Caco-2 (cell line): ENCODE results near the gene CYGB. TPM values are rescaled to one million over a fixed set of nuclear protein-coding genes. Genes with fewer than 3 reads are reported as not detected.

Experiments
- BruUV-seq: library from RNA; stranded (reverse); fragments of 400-500 nt; replicated peaks from 2 replicates; lab custom pipeline; 2021; lab: Mats Ljungman, UMichigan
- CTCF ChIA-PET: fragments of 300-600 bp; sonication (Branson Sonifier 250); formaldehyde crosslinking; loops from one replicate; lab custom pipeline; 2022; ENCODE audit warnings: antibody characterized with exemption; lab: Charles Lee
- POLR2A ChIA-PET: fragments of 300-600 bp; sonication (Branson Sonifier 250); formaldehyde crosslinking; loops from one replicate; lab custom pipeline; 2022; ENCODE audit warnings: antibody characterized with exemption; lab: Charles Lee
- DNase-seq, 2 experiments: peaks; one replicate each; pipeline versions ENCODE4 v3.0.0 to v3.0.0-alpha.2; 2020 to 2022
- H3K27me3 ChIP-seq: replicated peaks from 2 replicates; pipeline ENCODE4 v1.6.0; 2011; ENCODE audit warnings: low read length; ENCODE audit not compliant: control insufficient read depth, insufficient read depth
- H3K36me3 ChIP-seq: 2 replicates; pipeline ENCODE4 v1.5.1; 2011; ENCODE audit warnings: low read length; ENCODE audit not compliant: control insufficient read depth, insufficient read depth
- H3K4me1 ChIP-seq: fragments of 250-450 bp; sonication (Bioruptor Pico); 2 replicates; pipeline ENCODE4 v1.5.1; 2020; ENCODE audit warnings: mild to moderate bottlenecking
- H3K4me3 ChIP-seq: 2 replicates; pipeline ENCODE4 v1.5.1; 2011; ENCODE audit warnings: low read depth, mild to moderate bottlenecking, control low read depth, low read length
- H3K9me3 ChIP-seq: fragments of 250-450 bp; sonication (Bioruptor Pico); 2 replicates; pipeline ENCODE4 v1.5.1; 2020; ENCODE audit warnings: mild to moderate bottlenecking, moderate library complexity
- H3K27ac Mint-ChIP-seq: one replicate; pipeline ENCODE4 v1.8.0; 2022; ENCODE audit warnings: mixed read lengths; ENCODE audit not compliant: unreplicated experiment
- H3K27me3 Mint-ChIP-seq: one replicate; pipeline ENCODE4 v1.8.0; 2022; ENCODE audit warnings: mixed read lengths; ENCODE audit not compliant: insufficient read depth, unreplicated experiment
- H3K36me3 Mint-ChIP-seq: one replicate; pipeline ENCODE4 v1.8.0; 2022; ENCODE audit warnings: mild to moderate bottlenecking, mixed read lengths; ENCODE audit not compliant: insufficient read depth, unreplicated experiment
- H3K4me1 Mint-ChIP-seq: one replicate; pipeline ENCODE4 v1.8.0; 2022; ENCODE audit warnings: low read depth, mixed read lengths; ENCODE audit not compliant: unreplicated experiment
- H3K4me3 Mint-ChIP-seq: one replicate; pipeline ENCODE4 v1.8.0; 2022; ENCODE audit warnings: mild to moderate bottlenecking, moderate library complexity, mixed read lengths; ENCODE audit not compliant: unreplicated experiment
- H3K9me3 Mint-ChIP-seq: one replicate; pipeline ENCODE4 v1.8.0; 2022; ENCODE audit warnings: mixed read lengths; ENCODE audit not compliant: unreplicated experiment
- CTCF ChIP-seq, 2 experiments: fragments of 200-600 bp in 1 of 2; IDR thresholded peaks; 1 replicate in 1 of 2; 2 replicates in 1 of 2; pipeline versions ENCODE4 v1.5.1 to v1.8.0; 2011 to 2022; ENCODE audit warnings: antibody characterized with exemption in 1 of 2, control low read depth in 1 of 2, inconsistent platforms in 1 of 2, low read depth in 1 of 2, low read length in 1 of 2, mild to moderate bottlenecking in 1 of 2, moderate library complexity in 1 of 2; ENCODE audit not compliant: insufficient read depth in 1 of 2, severe bottlenecking in 1 of 2, unreplicated experiment in 1 of 2
- intact Hi-C: fragments of 100-400 bp; cut with micrococcal nuclease; formaldehyde crosslinking; loops from one replicate; pipeline ENCODE4 v1.10.0; 2022; ENCODE audit not compliant: unreplicated experiment
- total RNA-seq: library from RNA; stranded (reverse); gene quantifications from 2 replicates; pipeline ENCODE4 v1.2.3, GENCODE V29; 2022

Gene CYGB
- total RNA-seq, 1 experiment from 2014 or later: 0.32 TPM

- peaks cover 2% of the 10 kb centered on the region for H3K36me3 Mint-ChIP-seq
- POLR2A ChIA-PET: no interaction called here
- H3K36me3 ChIP-seq: no peaks in the 10 kb centered on the region
- H3K9me3 Mint-ChIP-seq: no peaks in the 10 kb centered on the region
- CTCF ChIA-PET: interaction anchor here (0.9 kb wide), 1 partner anchor 22 kb away, joined by 4 read pairs; no protein-coding TSS in a partner anchor
- no peaks in the 10 kb centered on the region for H3K9me3 ChIP-seq
- H3K4me1 ChIP-seq: no peaks in the 10 kb centered on the region
- no peak overlapping the region for H3K4me3 ChIP-seq
- no peak overlapping the region for H3K4me3 Mint-ChIP-seq
- no peak for DNase-seq
- no peaks in the 10 kb centered on the region for H3K27me3 Mint-ChIP-seq
- H3K27ac Mint-ChIP-seq: no peak overlapping the region
- no TSS peak for BruUV-seq
- no peaks in the 10 kb centered on the region for H3K4me1 Mint-ChIP-seq
- intact Hi-C loops: no loop called here
- H3K27me3 ChIP-seq: no peaks in the 10 kb centered on the region
- no peak for TF ChIP-seq CTCF (IDR thresholded peaks at IDR 0.05; ENCODE audit: insufficient read depth in 1 of 2, low read depth in 1 of 2, low read length in 1 of 2, severe bottlenecking in 1 of 2, unreplicated experiment in 1 of 2)
Measured at GRCh38 chr17:76579281-76579680, 41.8 kb upstream of the CYGB start.

- DNase-seq: no peak
- no peaks in the 10 kb centered on the region for H3K9me3 Mint-ChIP-seq
- intact Hi-C loops: no loop called here
- POLR2A ChIA-PET: no interaction called here
- no peak overlapping the region for H3K4me3 Mint-ChIP-seq
- TF ChIP-seq CTCF (IDR thresholded peaks at IDR 0.05; ENCODE audit: insufficient read depth in 1 of 2, low read depth in 1 of 2, low read length in 1 of 2, severe bottlenecking in 1 of 2, unreplicated experiment in 1 of 2): no peak
- no peaks in the 10 kb centered on the region for H3K9me3 ChIP-seq
- no peaks in the 10 kb centered on the region for H3K27me3 Mint-ChIP-seq
- peaks cover 11% of the 10 kb centered on the region for H3K36me3 Mint-ChIP-seq
- no peaks in the 10 kb centered on the region for H3K4me1 Mint-ChIP-seq
- BruUV-seq: no TSS peak
- no peaks in the 10 kb centered on the region for H3K27me3 ChIP-seq
- no peak overlapping the region for H3K4me3 ChIP-seq
- no peaks in the 10 kb centered on the region for H3K4me1 ChIP-seq
- no peak overlapping the region for H3K27ac Mint-ChIP-seq
- no peaks in the 10 kb centered on the region for H3K36me3 ChIP-seq
- CTCF ChIA-PET: no interaction called here
Measured at GRCh38 chr17:76578376-76578775, 40.9 kb upstream of the CYGB start.

- H3K4me3 Mint-ChIP-seq: no peak overlapping the region
- no peaks in the 10 kb centered on the region for H3K9me3 ChIP-seq
- no peaks in the 10 kb centered on the region for H3K4me1 ChIP-seq
- no peaks in the 10 kb centered on the region for H3K27me3 Mint-ChIP-seq
- no peak overlapping the region for H3K4me3 ChIP-seq
- intact Hi-C loops: no loop called here
- no TSS peak for BruUV-seq
- POLR2A ChIA-PET: no interaction called here
- DNase-seq: no peak
- no peaks in the 10 kb centered on the region for H3K27me3 ChIP-seq
- H3K9me3 Mint-ChIP-seq: no peaks in the 10 kb centered on the region
- peaks cover 11% of the 10 kb centered on the region for H3K36me3 Mint-ChIP-seq
- no peaks in the 10 kb centered on the region for H3K36me3 ChIP-seq
- no peak for TF ChIP-seq CTCF (IDR thresholded peaks at IDR 0.05; ENCODE audit: insufficient read depth in 1 of 2, low read depth in 1 of 2, low read length in 1 of 2, severe bottlenecking in 1 of 2, unreplicated experiment in 1 of 2)
- no peaks in the 10 kb centered on the region for H3K4me1 Mint-ChIP-seq
- CTCF ChIA-PET: interaction anchor here (0.5 kb wide), 1 partner anchor 121 kb away, joined by 3 read pairs; no protein-coding TSS in a partner anchor
- H3K27ac Mint-ChIP-seq: no peak overlapping the region
Measured at GRCh38 chr17:76577876-76578275, 40.4 kb upstream of the CYGB start.
